HG03354 (cell line): ENCODE data around the gene EPB41L5.
"Not testable (repeated sequence)": the region's sequence is repeated elsewhere in the genome, so short reads cannot be mapped to it uniquely, and the experiment has no call there.

ENCODE experiments used
- ATAC-seq: cut with Tn5 transposase; IDR thresholded peaks from one replicate; pipeline ENCODE4 v1.9.1; 2021; ENCODE audit warnings: mild to moderate bottlenecking; ENCODE audit not compliant: unreplicated experiment, poor library complexity, severe bottlenecking

The EPB41L5 gene

GRCh38 chr2:120028795-120029194 is 15.9 kb downstream of the EPB41L5 start:
- no peak for ATAC-seq

GRCh38 chr2:120029672-120030640 is 17.1 kb downstream of the EPB41L5 start:
- ATAC-seq = no peak

- ATAC-seq = no peak
Measured at GRCh38 chr2:120032297-120032696, 19.4 kb downstream of the EPB41L5 start.

- ATAC-seq = no peak
Measured at GRCh38 chr2:120034027-120034426, 21.1 kb downstream of the EPB41L5 start.

GRCh38 chr2:120034621-120035020 is 21.7 kb downstream of the EPB41L5 start:
- ATAC-seq = no peak

GRCh38 chr2:120036145-120036544 is 23.3 kb downstream of the EPB41L5 start:
- ATAC-seq = no peak

GRCh38 chr2:120037995-120038541 is 25.2 kb downstream of the EPB41L5 start:
- no peak for ATAC-seq

- ATAC-seq = no peak
Measured at GRCh38 chr2:120042359-120042758, 29.5 kb downstream of the EPB41L5 start.

GRCh38 chr2:120044336-120044735 is 31.5 kb downstream of the EPB41L5 start:
- no peak for ATAC-seq

GRCh38 chr2:120045775-120046174 is 32.9 kb downstream of the EPB41L5 start:
- not testable (repeated sequence) for ATAC-seq

GRCh38 chr2:120046252-120046651 is 33.4 kb downstream of the EPB41L5 start:
- ATAC-seq = not testable (repeated sequence)

- ATAC-seq = no peak
Measured at GRCh38 chr2:120052597-120052996, 39.7 kb downstream of the EPB41L5 start.

GRCh38 chr2:120053891-120054290 is 41.0 kb downstream of the EPB41L5 start:
- ATAC-seq = no peak

GRCh38 chr2:120059483-120059882 is 46.6 kb downstream of the EPB41L5 start:
- no peak for ATAC-seq

- no peak for ATAC-seq
Measured at GRCh38 chr2:120060088-120060623, 47.3 kb downstream of the EPB41L5 start.

GRCh38 chr2:120064664-120065063 is 51.8 kb downstream of the EPB41L5 start:
- no peak for ATAC-seq

- no peak for ATAC-seq
Measured at GRCh38 chr2:120066800-120067547, 54.1 kb downstream of the EPB41L5 start.

- ATAC-seq = not testable (repeated sequence)
Measured at GRCh38 chr2:120068040-120068658, 55.3 kb downstream of the EPB41L5 start.

GRCh38 chr2:120075545-120075944 is 62.7 kb downstream of the EPB41L5 start:
- ATAC-seq = no peak

- no peak for ATAC-seq
Measured at GRCh38 chr2:120077896-120078295, 65.0 kb downstream of the EPB41L5 start.
